A673 (cell line): Measurements from ENCODE around the gene LRRC37A.
"Not testable (repeated sequence)": the region's sequence is repeated elsewhere in the genome, so short reads cannot be mapped to it uniquely, and the experiment has no call there.

ENCODE experiments used
- CTCF ChIP-seq: fragments of 300-800, 200-600 bp; sonication (generic); conservative IDR thresholded peaks from 2 replicates; pipeline ENCODE4 v1.5.1; 2017; ENCODE audit warnings: low read depth, mild to moderate bottlenecking, antibody characterized with exemption, low read length, moderate library complexity, mixed read lengths
- EZH2 ChIP-seq: fragments of 200-600 bp; sonication (generic); IDR thresholded peaks from 2 replicates; pipeline ENCODE4 v1.6.1; 2017; ENCODE audit warnings: borderline replicate concordance, low read depth, mild to moderate bottlenecking, mixed read lengths, antibody characterized with exemption, low read length; ENCODE audit not compliant: poor library complexity, severe bottlenecking

- TF ChIP-seq CTCF, EZH2: not testable (repeated sequence)
Measured at GRCh38 chr17:46372236-46373229, 77.6 kb downstream of the LRRC37A start.
